Measurements from ENCODE around the gene GPT2.

The GPT2 gene

DNA sequence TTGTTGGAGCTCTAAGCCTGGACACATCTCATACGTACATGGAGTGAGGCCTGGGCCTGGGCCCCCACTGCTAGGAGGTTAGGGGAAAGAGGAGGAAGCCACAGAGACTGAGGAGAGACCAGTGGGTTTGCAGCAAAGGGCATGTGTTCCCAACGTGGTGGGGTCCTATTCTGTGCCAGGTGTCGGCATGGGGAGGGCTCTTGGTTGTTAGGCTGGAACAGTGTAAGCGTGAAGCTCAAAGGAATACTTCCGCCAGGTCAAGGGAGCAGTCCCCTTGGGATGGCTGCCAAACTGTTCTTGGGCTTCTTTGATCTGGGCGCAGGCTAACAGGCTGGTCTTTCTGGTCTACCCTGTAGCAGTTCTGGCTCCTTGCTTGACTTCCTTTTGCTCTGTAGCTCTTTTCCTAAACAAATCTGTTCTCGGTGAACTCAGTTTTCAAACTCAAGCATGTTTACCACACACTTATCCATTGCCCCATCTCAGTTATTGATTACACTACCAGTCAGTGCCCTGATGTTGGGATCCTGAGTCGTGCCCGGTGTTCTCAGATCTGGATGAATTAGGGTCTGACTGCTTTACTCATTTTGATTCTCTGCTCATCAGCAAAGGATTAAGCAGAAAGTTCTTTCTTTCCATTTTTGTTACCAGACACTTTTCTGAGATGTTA is 36.4 kb downstream of the GPT2 start:
- DNase-seq (ENCODE audit: low read depth, low spot score) = no peak
- TF ChIP-seq, protein P1, sequence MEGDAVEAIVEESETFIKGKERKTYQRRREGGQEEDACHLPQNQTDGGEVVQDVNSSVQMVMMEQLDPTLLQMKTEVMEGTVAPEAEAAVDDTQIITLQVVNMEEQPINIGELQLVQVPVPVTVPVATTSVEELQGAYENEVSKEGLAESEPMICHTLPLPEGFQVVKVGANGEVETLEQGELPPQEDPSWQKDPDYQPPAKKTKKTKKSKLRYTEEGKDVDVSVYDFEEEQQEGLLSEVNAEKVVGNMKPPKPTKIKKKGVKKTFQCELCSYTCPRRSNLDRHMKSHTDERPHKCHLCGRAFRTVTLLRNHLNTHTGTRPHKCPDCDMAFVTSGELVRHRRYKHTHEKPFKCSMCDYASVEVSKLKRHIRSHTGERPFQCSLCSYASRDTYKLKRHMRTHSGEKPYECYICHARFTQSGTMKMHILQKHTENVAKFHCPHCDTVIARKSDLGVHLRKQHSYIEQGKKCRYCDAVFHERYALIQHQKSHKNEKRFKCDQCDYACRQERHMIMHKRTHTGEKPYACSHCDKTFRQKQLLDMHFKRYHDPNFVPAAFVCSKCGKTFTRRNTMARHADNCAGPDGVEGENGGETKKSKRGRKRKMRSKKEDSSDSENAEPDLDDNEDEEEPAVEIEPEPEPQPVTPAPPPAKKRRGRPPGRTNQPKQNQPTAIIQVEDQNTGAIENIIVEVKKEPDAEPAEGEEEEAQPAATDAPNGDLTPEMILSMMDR (IDR thresholded peaks at IDR 0.05; ENCODE audit: insufficient read depth, low read length, missing control alignments) = no peak
- ChIA-PET POLR2A (no interaction called here), CTCF (interaction anchor here (0.9 to 7.4 kb wide), 5 partner anchors 8 to 68 kb away, joined by 3 to 77 read pairs (median 22); no protein-coding TSS in a partner anchor)
- no peak overlapping the region for H3K4me3 ChIP-seq (ENCODE audit: low read depth, low read length)

DNA sequence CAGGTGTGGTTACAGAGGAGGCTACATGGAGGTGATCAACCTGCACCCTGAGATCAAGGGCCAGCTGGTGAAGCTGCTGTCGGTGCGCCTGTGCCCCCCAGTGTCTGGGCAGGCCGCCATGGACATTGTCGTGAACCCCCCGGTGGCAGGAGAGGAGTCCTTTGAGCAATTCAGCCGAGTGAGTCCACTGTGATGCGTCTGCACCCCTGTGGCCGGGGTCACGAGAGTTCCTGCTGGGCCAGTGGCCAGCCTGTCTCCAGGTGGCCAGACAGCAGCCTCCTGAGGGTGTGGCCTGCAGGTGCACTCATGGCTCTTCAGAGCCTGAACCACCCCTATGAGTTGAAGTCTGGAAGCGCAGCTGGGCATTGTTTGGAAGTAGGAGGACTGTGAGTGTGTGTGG is 38.1 kb downstream of the GPT2 start:
- DNase-seq (ENCODE audit: low read depth, low spot score) = no peak
- ChIA-PET POLR2A (no interaction called here), CTCF (interaction anchor here (0.8 to 7.4 kb wide), 3 partner anchors 7 to 70 kb away, joined by 4 to 77 read pairs (median 35); no protein-coding TSS in a partner anchor)
- H3K4me3 ChIP-seq (ENCODE audit: low read depth, low read length) = no peak overlapping the region
- TF ChIP-seq, protein P1 (IDR thresholded peaks at IDR 0.05; ENCODE audit: insufficient read depth, low read length, missing control alignments) = no peak

DNA sequence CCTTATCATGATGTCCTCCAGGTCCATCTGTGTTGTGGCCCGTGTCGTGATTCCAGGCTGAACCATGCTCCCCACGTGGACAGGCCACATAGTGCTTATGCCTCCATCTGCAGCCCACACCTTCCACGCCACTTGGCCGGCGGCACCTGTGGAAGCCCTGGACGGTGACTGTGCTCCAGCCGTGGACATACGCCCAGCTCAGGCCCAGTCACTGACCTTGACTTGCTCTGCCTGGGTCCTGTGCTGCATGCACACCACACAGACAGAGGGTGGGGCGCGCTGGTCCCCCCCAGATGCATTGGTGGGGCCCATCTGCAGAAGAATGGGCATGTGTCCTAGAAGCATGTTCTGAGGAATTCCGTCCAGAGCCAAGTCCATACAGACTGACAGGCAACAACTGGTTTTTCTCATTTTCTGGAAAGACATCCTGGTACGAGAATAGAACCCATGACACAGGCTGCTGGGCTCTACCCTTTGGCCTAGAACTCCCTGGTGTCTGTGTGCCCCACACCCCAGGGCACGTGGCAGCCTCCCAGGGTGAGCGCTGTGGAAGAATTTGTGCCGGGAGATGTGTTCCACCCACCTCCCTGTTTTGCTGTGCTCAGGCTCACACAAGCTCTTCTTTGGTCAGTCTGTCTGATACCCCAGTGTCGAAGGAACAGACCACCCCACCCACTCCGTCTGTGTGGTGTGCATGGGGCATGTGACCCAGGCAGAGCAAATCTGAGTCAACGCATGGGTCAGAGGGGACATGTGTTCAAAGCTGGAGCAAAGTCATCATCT is 39.5 kb downstream of the GPT2 start:
- TF ChIP-seq, protein P1 (IDR thresholded peaks at IDR 0.05; ENCODE audit: insufficient read depth, low read length, missing control alignments) = no peak
- DNase-seq (ENCODE audit: low read depth, low spot score) = no peak
- ChIA-PET POLR2A (no interaction called here), CTCF (interaction anchor here (0.9 to 7.4 kb wide), 6 partner anchors 5 to 71 kb away, joined by 3 to 77 read pairs (median 11); no protein-coding TSS in a partner anchor)
- H3K4me3 ChIP-seq (ENCODE audit: low read depth, low read length) = no peak overlapping the region

DNA sequence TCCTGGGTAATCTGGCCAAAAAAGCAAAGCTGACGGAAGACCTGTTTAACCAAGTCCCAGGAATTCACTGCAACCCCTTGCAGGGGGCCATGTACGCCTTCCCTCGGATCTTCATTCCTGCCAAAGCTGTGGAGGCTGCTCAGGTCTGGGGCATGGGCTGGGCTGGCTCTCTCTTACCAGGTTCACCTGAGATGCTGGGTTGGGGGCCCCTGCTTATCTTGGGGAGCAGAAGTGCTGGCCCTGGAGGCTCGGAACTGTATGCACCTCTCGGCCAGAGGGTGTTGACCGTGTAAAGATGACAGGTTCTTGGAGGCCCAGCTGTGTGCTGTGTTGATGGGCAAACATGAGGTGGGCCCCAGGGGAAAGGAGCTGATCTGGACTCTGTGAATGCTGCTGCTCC is 40.2 kb downstream of the GPT2 start:
- POLR2A ChIA-PET = no interaction called here

DNA sequence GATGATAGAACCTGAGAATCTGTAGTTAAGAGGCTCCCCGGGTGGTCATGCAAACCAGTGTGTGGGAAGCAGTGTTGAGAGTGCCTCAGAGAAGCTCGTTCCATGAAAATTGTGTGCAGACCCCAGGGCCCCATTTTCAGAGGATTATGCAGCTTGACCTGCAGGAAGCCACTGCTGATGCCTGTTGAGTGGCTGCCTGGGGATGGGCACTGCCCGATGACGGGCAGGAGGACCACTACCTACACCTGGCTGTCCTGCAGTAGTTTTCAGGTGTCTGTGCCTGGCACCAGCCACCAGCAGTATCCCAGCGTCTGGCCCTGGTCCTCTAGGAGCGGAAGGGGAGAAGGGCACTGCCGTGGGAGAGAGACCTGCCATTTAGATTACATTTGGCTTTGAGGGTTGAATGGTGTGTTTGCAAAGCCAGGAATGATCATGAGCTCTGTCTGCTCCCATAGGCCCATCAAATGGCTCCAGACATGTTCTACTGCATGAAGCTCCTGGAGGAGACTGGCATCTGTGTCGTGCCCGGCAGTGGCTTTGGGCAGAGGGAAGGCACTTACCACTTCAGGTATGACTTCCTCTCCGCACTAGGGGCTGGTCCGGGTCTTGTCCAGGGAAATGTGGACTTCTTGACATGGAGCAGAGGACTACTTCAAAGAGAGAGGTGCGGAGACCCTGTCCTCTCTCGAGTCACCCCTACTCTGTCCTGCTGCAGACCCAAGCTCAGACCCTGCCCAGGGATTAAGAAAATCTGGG is 42.5 kb downstream of the GPT2 start:
- POLR2A ChIA-PET = interaction anchor here (0.6 kb wide), 1 partner anchor 79 kb away, joined by 3 read pairs; no protein-coding TSS in a partner anchor
- H3K4me3 ChIP-seq (ENCODE audit: low read depth, low read length) = no peak overlapping the region
- no peak for DNase-seq (ENCODE audit: low read depth, low spot score)
- TF ChIP-seq, protein P1 (IDR thresholded peaks at IDR 0.05; ENCODE audit: insufficient read depth, low read length, missing control alignments) = no peak
- CTCF ChIA-PET = interaction anchor here (1.1 to 8.3 kb wide), 10 partner anchors 7 to 253 kb away, joined by 3 to 91 read pairs (median 4); partner anchors contain the start of gene NETO2

More for the DNA sequence above, 40.2 kb downstream of the GPT2 start:
- CTCF ChIA-PET = interaction anchor here (0.9 to 3.2 kb wide), 4 partner anchors 15 to 70 kb away, joined by 3 to 16 read pairs (median 5); no protein-coding TSS in a partner anchor
- DNase-seq (ENCODE audit: low read depth, low spot score) = no peak
- TF ChIP-seq, protein P1 (IDR thresholded peaks at IDR 0.05; ENCODE audit: insufficient read depth, low read length, missing control alignments) = no peak
- no peak overlapping the region for H3K4me3 ChIP-seq (ENCODE audit: low read depth, low read length)
